AML-193 (cell line): Measurements from ENCODE around the gene PGC.

ENCODE experiments used
- DNase-seq, 2 experiments: peaks; one replicate each; lab custom pipeline; 2025; lab: John Stamatoyannopoulos, UW

The PGC gene

DNA sequence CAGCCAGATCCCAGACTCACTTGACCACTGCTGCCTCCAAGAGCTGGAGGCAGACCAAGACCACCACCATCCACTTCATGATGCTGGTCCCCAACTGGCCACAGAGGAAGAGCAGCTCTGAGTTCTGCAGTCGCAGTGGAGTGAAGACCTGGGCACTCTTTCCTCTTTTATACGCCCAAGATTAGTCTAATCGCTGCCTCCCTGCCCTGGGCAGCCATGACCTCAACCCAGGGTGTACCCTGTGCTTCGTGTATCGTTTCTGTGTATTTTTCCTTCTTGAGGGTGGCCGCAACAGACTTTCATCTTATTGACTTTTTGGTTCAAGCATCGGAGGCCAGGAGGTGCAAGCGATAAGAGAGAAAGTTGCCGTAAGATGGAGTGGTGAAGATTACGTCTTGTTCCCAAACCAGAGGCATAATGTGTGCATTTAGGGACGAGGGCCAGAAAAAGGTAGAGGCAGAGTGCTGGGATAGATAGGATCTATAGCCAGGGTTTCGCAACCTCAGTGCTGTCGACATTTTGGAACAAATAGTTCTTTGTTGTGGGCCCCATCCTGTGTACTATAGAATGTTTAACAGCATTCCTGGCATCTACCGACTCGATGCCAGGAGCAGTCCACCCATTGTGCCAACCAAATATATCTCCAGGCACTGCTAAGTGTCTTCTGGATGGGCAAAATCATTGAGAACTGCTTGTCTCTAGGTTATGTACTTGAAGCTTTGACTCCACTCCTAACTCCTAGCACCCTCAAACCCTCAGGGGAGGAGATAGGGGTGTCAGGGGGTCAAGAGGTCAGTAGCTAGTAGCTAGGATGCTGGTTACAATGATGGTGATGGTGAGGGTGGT is at the start of gene PGC:
Gene PGC (minus strand): TSS at position 142 of the 846 bp plus-strand sequence. CDS start 63 bp downstream, at position 79.
- no peak for DNase-seq

DNA sequence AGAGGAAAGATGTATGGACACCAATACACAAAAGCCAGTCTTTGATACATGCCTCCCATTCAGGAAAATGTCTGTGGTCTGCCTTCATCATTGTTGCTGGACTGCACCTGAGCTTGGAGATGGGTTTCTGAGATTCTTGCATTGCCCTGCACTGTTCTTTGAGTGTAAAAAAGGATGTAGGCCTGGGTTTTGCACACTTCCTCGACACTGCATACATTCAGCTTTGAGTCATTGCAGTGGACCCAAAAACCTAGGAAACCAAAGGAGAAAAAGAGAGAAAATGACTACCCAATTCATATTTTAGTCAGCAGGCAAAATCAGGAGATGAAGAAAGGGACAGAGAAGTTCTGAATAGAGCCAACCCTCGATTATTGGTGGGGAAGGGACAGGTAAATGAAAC is 49.3 kb upstream of the PGC start:
- no peak for DNase-seq

DNA sequence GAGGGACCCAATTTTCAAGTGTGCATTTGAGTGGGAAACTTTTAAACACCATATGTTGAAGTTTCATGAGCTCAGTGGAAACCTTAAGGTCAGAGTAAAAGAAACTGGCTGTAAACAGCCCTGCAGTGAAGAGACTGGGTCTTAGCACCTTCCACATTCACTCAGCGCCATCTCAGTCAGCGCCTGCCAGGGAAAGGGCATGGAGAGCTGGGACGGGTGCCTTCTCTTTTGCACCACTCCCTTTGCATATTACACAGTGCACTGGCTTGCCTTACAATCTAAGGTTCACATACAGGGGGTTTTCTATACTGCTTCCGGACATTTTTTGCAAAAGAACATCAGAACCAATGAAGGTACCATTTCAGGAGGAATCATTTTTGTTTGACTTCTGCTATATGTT is 44.8 kb upstream of the PGC start:
- no peak for DNase-seq

DNA sequence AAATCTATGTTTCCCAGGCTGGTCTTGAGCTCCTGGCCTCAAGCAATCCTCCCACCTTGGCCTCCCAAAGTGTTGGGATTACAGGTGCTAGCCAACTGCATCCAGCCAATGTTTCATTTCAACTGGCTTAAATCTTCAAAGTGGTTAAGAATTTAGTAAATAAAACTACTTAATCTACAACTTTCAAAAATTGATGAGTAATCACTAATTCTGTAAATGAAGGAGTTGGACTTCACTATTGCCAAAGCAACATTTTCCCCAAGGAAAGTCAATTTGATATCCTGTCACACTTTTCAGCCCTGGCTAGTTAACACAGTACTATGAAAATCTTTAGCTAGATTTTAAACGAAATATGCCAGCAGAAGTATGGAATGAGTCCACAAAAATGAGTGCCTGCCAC is 44.1 kb upstream of the PGC start:
- DNase-seq: no peak

DNA sequence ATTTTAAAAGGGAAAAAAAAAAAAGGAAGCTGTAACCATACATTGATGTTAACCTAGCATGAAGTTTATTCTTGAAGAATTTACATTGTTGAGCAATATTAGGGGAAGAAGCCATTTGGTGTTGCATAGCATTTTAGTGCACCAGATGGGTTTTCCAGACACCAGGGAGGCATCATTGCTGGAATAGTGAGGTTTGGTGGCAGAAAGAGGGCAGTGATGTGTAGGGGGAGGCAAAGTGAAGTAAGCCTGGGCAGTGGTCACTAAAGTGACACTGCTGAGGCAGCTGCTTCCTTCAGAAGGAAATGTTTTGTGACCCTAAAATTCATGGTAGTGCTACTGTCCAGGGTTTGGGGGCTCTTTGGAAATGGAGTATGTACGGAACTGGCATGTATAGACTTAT is 42.8 kb upstream of the PGC start:
- DNase-seq: peak; percentile 74 to 77

DNA sequence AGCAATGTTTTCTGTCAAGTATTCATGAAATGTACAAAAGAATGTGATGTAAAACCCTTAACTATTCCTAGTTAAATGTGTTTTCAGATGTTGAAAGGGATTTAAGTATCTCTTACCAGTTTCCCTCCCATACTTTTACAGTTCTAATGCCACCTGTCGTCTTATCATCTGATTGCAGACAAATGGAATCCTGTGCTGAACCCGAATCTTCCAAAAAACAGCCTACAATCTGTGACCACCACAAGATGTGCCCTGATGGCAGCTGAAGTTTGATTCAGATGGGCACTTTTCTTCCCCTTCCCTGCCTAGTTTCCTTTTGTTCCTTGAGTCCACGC is 42.2 kb upstream of the PGC start:
- DNase-seq: no peak

DNA sequence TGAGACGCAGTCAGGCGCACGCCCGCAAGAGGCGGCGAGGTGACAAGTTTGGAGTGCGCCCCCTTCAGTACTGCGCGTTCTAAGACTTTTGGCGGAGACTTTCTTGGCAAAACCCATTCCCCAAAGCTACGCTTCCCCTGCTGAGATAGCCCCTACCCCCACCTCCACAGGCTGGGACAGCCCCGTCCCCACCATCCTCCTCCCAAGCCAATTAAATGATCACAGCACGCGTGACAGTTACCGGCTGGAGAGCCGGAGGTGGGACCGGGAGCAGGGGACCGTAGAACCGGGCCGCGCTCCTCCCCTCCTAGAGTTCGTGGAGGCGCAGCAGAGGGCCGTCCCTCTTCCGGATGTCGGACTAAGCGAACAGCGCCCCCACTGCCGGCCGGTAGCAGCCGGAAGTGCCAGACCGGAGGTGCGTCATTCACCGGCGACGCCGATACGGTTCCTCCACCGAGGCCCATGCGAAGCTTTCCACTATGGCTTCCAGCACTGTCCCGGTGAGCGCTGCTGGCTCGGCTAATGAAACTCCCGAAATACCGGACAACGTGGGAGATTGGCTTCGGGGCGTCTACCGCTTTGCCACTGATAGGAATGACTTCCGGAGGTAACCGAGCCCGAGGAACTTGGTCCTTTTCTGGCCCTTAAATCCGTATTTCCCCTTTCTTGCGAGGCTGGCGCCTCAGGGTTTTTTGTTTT is 40.2 kb upstream of the PGC start, which contains the start of gene TOMM6:
Gene TOMM6 (plus strand): TSS at position 476 of the 699 bp plus-strand sequence. CDS start 4 bp downstream, at position 480.
- peak; percentile 90 to 94 for DNase-seq

DNA sequence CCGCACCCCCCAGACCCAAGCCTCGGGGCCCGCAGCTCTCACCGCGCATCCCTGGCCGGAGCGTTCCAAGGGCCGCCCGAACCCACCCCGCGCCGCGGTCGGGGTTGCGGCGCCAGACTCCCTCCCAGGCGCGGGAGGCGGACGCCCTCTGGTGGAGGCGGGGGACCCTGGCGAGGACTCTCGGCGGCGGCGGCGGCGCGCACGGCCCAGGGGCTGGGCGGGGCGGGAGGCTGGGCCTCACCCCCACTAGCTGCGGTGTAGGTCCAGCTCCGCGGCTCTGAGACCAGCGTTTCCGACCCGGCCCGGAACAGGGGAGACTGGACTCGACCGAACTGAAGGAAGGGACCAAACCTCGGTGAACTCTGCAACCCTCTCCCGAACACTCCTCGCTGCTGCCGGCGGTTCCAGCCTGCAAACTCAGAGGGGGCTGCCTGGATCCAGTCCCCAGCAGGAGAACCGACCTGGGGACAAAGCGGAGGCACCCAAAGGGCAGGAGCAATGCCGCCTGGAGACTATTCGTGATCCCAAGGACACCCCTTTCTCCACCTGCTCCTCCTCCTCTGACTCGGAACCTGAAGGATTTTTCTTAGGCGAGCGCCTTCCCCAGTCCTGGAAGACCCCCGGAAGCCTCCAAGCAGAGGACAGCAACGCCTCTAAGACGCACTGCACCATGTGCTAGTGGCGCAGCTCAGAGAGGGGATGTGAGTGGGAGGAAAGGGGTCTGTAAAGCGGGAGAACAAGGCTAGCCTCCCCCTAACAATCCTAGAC is 39.4 kb upstream of the PGC start:
- peak; percentile 69 to 72 for DNase-seq

DNA sequence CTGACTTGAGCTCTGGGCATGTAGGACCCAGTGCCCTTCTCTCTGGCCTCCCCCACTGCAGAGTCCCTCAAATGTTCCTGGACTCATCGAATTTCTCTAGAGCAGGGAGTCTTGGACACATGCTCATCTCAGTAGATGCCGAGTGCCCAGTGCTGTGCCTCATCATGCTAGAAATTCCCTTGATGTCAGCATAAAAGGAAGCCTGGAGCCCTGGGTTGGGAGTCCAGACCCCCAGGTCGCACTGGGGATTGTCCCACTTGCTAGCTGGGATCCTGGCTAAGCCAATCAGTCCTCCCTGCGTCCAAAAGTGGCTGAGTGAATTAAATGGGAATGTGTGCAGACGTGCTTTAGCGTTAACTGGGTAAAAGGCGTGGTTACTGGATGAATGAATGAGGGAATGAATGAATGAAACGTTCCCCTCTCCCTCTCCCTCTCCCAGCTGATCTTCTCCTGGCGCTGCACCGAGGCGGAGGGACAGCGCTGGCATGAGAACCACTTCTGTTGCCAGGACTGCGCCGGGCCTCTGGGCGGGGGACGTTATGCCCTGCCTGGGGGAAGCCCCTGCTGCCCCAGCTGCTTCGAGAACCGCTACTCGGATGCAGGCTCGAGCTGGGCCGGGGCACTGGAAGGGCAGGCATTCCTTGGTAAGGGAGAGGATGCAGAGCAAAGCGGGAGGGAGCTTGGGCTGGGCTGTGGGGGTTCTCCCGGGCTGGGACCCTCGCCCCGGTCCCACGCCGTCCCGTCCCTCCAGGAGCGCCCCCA is 38.7 kb upstream of the PGC start:
- no peak for DNase-seq

DNA sequence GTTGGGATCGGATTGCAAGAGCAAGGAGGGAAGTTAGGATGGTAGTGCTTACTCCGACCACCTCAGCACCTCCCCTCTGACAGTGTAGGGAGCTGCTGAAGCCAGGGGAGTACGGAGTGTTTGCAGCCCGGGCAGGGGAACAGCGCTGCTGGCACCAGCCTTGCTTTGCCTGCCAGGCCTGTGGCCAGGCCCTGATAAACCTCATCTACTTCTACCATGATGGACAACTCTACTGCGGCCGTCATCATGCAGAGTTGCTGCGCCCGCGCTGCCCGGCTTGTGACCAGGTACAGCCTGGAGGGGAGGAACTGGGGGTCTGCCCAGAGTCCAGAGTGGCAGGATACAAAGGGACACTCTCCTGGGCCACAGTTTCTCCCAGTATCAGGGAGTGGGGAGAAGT is 38.1 kb upstream of the PGC start:
- no peak for DNase-seq

DNA sequence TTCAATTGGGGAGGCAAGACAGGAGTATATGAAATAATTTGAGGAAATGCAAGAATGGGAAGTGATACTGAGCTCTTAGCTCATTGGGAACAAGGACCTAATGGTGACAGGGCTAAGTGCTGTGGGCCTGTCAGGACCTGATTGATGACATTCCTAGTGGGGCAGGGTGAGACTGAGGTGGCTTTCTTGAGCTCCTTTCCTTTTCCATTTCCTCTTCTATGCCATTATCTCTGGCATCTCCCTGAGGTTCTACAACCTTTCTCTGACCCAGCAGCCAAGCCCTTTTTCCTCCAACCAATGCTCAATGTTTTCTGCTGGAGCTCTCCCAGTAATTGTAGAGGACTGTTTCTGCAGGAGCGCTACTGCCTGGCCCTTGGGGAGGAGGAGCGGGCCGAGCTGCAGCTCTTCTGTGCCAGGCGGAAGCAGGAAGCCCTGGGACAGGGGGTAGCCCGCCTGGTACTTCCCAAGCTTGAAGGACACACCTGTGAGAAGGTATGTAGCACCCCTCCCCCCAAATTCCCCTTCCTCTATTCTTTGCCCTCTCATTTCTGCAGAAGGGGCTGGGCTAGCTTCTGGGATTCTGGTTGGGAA is 37.5 kb upstream of the PGC start:
- DNase-seq: no peak

DNA sequence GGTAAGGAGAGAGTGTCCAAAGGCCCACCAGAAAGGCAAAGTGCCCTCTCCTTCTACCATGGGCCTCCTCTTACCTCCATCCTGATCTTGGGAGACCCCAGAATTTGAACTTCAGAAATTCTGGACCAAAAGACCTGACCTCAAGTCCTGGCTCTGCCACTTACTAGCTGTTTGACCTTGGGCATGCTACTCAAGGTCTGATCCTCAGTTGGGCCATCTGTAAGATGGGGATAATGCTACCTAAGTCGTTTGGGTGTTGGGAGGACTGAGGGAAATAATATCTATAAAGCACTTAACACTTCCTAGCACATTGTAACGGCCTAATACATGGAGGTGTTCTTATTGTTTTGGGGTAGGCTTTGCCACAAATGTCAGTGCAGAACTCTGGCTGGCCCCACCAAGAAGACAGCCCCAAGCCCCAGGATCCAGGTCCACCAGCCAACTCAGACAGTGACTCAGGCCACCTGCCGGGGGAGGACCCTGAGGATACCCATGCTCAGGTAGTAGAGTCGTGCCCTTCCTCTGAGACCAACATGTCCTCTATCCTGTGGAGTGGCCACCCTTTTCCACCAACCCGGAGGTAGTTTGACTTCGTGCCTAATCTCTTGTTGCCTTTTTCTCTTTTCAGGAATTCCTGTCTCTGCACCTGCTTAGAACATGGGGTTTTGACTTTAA is 36.0 kb upstream of the PGC start:
- no peak for DNase-seq

DNA sequence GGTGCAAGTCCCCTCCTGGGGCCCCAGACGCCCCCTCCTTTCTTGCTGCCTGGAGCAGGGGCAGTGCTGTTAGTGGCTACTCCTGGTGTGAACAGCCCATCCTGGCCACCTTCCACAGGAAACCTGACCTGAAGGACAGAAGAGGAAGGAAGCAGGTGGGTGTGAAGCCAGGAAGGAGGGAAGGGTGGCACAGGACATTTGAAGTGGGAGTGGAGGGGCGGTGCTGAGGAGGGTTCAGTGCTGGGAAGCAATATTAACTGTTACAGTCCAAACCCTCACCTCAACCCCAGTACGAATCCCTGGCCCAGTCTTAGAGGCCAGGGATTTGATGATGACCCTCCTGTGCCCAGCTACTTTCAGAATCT is 34.2 kb upstream of the PGC start:
- DNase-seq: no peak

DNA sequence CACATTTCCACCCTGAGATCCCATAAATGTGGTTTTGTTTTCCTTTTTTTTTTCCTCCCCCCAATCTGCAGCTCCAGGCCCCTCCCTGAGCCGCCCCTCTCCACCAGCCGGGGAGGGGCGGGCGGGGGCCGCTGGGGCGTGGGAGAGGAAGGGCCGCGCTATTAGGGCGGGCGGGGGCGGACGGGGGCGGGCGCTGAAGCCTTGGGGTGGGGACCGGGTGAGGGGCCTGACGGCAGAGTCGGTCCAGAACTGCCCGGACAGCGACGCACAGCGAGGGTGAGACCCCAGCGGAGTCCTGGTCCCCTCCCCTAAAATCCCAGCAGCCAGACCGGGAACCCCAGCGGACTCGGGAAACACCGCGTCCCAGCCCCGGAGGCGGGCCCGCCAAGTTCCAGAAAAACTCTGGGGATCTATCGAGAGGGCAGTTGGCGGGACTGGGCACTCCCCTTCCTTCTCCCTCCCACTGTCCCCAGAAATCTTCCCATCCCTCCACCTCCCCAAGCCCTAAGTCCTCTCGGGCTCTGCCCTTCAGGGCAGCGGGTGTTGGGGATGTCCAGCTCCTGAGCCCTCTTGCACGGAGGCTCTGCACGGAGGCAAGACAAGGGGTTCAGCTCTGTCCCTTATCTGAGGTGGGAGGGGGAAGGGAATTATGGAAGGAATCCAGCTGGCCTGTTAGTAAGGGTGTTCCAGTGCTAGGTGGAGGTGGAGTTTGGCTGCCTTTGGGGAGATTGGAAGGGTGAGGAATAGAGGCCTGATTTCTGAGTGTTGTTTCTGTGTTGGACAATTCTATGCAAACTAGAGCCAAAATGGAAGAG is 33.6 kb upstream of the PGC start, which contains the start of gene PRICKLE4:
Gene PRICKLE4 (plus strand): TSS at position 232 of the 815 bp plus-strand sequence. CDS start 2,692 bp downstream, outside the sequence.
- DNase-seq: peak; percentile 8 to 12

DNA sequence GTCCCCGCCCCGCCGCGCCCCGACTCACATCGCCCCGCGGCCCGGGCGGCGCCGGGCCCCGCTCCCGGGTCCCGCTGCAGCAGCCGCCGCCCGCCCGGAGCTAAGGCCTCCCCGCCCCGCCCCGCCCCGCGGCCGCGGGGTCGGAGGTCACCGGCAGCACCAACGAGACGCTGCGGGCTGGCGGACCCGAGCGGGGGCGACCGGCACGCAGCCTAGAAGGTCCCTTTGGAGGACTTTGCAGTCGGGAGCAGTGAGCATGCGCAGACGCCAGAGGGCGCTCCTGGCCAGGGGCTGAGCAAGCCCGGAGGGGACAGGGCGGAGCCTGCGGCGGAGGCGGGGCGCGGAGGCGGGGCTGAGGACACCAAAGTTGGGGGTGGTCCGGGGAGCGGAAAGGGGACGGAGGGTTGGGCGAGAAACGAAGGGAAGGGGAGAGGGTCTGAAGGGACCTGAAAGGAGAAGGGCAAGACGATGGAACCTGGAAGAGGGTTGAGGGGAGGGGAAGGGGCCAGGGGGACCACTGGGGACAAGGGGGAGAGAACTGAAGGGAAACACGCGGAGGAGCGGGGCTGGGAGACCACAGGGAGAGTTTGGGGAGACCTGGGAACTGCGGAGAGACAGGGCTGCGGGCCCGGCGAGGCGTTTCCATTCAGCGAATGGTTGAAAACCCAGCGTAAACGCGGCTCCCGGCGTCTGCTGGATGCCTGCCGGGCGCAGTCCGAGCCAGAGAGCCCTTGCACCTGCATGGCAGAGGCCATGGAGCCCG is 32.8 kb upstream of the PGC start, which contains the start of gene FRS3:
Gene FRS3 (minus strand): TSS at position 113 of the 763 bp plus-strand sequence. CDS start 2,913 bp downstream, outside the sequence.
- peak; percentile 94 to 97 for DNase-seq

DNA sequence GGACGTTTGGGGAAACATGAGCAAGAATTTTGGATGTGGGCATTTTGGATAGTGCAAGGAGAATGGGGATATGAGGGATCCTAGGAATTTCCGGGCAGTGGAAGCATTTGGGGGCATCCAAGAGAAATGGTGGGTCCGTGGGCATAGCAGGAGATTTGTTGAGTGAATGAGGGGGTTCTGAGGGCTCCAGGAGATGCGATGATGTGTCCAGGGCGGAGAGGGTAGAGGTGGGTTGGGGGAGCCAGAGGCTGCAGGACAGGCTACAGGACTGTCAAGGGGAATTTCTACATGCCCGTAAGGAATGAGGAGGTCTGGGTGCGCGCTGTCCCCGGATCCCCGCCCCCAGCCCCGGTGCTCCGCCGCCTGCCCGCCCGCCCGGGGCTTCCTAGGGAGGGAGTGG is 32.1 kb upstream of the PGC start:
- no peak for DNase-seq

DNA sequence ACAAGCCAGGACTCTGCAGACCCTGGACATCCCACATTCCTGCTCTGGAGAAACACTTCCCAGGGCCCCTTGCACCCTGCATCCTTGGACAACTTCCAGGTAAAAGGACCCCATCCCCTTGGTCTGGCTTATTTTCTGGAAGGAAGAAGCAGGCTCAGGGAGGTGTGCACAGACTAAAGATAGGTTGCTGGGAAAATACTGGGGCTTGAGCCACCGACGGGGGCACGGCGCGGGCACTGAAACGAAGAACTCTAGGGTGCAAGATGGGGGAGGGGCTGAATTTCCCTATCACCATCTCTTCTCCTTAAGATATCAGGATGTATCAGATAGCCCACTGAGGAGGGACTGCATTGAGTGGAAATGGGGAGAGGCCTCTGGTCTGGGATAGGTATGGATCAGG is 31.7 kb upstream of the PGC start:
- no peak for DNase-seq

DNA sequence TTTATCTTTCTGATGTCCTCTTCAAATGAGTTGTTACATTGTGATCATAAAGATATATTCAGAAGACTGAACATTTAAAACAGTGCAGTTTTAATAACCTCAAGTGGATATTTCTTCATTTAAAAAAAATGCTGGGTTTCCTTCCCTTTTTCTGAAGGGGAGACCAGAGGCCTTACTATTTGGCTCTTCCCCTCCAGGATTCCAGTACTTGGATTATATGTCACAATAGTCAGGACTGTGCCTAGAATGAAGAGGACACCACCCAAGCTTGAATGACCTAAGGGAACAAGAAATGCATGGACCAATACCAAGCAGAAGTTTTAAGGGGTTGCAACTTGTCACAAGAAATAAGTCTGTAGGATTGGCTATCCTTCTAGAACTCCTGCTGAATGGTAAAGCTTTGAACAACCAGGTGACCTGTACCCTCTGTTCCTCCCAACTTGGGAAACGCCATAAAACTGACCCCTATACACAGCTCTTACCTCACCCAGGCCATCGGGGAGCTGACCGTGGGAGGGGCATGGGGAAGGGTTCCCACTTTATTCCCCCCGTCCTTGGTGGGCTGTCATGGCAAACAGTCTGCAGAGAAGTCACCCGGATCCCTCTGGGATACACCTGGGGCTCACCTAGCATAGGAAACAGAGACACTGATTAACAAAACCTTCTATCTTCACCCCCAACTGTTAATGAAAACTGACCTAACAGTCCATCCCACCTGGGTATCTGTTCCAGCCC is 30.5 kb upstream of the PGC start:
- peak; percentile 92 for DNase-seq
